NCI-H748 (cell line): ENCODE measurements around the gene L3MBTL1.

Source experiments
- DNase-seq: peaks from one replicate; lab custom pipeline; 2025; ENCODE audit not compliant: unreplicated experiment; lab: John Stamatoyannopoulos, UW

The L3MBTL1 gene

GRCh38 chr20:43558412-43559146 lies 51.1 kb downstream of the L3MBTL1 start, which contains the start of gene SGK2:
Gene SGK2 (plus strand): TSS chr20:43559027. CDS start chr20:43566496, 7,469 bp downstream.
- DNase-seq: no peak

DNA sequence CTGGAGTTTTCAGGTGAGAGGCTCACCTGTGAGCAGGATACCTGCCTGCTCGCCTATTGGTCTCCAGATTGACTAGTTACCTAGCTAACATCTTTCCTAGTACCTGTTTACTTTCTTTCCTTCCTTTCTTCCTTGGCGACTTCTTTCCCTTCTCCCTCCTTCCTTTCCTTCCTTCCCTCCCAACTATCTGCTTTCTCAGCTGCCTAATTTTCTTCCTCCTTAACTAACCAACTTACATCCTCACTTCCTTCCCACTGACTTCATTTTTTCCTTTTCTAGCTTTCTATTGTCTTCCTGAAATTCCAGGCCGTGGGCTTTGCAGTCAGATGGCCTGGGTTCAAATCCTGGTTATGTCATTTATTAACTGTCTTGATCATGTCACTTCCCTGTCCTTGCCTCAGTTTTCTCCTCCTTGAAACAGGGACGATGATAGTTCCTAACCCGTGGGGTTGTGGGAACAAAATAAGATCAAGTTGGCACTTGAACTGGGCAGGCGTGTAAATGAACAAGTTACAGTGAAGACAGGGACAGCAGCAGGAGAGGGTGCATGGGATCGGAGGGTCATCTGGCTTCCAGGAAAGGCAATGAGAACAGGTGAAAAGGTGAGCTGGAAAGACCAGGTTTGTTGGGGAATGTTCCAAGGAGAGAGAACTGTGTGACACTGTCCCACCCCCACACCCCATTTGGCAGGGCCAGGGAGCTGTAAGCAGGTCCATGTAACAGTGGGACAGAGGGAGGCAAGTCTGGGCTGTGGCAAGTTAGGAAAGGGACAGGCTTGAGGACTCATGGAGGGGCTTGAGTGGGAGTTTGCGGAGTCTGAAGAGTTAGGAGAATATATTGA lies 51.9 kb downstream of the L3MBTL1 start:
- no peak for DNase-seq

GRCh38 chr20:43560974-43561373 lies 53.5 kb downstream of the L3MBTL1 start:
- no peak for DNase-seq

- DNase-seq: no peak
Measured at GRCh38 chr20:43563429-43563828, 55.9 kb downstream of the L3MBTL1 start.

DNA sequence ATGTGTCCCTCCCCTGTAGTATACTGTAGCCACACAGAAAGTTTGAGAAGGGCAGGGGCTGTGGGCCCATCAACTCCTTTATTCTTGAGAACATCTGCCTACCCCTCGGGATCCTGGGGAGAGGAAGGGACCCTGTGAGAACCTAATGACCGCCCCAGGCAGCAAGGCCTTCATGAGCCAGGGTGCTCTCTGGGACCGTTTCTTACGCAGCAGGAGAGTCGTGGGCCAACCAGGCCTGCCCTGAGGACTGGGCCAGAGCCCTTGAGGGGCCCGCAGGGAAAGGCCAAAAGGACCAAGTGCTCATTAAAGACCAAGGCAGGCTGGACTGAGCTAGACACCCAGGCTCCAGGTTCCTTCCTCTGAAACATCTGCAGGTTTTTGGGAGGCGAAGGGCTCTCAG lies 56.5 kb downstream of the L3MBTL1 start:
- DNase-seq: no peak

GRCh38 chr20:43564455-43564854 lies 57.0 kb downstream of the L3MBTL1 start:
- DNase-seq: no peak

GRCh38 chr20:43564993-43565757 lies 57.7 kb downstream of the L3MBTL1 start:
- DNase-seq: no peak

GRCh38 chr20:43565758-43566104 lies 58.2 kb downstream of the L3MBTL1 start:
- DNase-seq: no peak

- no peak for DNase-seq
Measured at GRCh38 chr20:43567477-43567876, 60.0 kb downstream of the L3MBTL1 start.

GRCh38 chr20:43568706-43569105 lies 61.2 kb downstream of the L3MBTL1 start:
- no peak for DNase-seq

DNA sequence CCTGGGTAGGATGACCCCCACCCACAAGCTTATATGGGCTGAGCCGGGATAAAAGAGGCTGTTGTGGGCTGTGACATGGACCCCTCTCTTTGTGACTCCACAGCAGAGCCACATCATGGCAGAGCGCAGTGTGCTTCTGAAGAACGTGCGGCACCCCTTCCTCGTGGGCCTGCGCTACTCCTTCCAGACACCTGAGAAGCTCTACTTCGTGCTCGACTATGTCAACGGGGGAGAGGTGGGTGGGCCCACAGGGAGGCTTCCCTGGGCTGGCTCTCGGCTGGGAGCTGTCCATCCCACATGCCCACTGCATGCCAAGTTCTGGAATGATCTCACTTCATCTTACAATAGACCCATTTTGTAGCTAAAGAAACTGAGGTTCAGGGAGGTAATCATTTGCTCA lies 61.8 kb downstream of the L3MBTL1 start:
- DNase-seq: no peak

DNA sequence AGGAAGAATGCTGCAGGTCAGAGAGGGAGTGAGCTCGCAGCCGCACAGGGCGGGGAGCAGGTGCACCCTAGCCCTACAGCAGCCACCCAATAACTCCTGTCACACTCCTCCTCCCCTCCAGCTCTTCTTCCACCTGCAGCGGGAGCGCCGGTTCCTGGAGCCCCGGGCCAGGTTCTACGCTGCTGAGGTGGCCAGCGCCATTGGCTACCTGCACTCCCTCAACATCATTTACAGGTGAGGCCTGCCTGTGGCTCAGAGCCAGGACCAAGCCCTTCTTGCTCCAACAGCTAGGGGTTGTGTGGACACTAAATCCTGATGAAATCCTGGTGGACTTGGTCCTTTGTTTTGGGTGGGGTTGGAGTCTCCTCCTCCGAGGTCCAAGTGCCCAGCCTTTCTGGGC lies 63.0 kb downstream of the L3MBTL1 start:
- no peak for DNase-seq

DNA sequence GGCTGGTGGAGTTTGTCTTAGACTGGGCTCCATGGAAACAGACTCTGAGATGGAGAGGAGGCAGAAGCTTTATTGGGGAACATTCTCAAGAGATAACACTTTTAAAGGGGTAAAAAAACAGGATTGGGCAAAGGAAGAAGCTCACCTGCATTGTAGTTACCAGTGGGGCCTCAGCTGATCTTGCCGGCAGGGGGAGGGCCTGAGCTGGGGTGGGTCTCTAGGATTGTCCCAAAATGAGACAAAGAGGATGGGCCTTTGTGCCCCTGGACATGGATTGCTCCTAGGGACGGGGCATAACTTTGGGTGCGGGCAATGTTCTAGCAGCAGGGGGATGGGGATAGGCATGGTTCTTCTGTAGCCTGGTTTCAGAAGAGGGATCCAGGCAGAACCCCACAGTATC lies 63.8 kb downstream of the L3MBTL1 start:
- DNase-seq: no peak

DNA sequence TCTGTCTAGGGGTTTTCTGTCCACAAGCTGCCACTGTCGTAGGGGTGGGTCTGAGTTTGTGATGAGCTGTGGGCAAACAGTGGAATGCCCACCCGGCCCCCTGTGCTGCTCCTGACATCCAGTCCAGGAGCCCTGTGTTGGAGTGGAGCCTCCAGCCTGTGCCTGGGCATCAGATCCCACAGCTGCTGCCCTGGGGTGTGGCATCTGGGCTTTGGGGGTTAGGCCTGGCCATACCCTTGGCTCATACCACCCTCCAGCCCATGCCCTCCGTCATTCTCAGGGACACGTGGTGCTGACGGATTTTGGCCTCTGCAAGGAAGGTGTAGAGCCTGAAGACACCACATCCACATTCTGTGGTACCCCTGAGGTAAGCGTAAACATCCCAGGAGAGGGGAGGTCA lies 64.3 kb downstream of the L3MBTL1 start:
- no peak for DNase-seq

GRCh38 chr20:43572891-43573290 lies 65.4 kb downstream of the L3MBTL1 start:
- DNase-seq: no peak

- no peak for DNase-seq
Measured at GRCh38 chr20:43576108-43576507, 68.6 kb downstream of the L3MBTL1 start.

DNA sequence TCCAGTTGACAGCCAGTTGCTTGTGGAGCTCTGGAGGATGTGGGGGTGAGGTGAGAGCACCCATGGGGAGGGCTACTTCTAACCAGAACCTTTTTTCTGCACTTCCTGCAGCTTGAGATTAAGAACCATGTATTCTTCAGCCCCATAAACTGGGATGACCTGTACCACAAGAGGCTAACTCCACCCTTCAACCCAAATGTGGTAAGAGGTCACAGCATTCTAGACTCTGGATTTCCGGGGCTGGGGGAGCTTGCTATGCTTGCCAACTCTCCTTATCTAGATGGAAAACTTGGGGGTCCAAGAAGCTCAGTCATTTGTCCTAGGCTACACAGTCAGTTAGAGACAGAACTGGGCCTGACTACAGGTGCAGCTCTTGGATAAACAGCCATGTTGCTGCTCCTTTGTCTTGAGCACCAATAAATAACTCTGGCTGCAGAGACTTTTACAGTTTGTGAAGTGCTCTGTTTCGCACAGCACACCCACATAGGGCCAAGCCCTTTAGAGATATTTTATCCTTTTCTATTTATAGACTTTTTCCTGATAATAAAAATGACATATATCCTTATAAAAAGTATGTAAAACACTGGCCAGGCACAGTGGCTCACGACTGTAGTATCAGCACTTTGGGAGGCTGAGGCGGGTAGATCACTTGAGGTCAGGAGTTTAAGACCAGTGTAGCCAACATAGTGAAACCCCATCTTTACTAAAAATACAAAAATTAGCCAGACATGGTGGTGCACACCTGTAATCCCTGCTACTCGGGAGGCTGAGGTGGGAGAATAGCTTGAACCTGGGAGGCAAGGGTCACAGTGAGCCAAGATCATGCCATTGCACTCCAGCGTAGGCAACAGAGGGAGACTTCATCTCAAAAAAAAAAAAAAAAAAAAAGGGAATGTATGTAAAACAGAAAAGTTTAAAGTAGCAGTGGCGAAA lies 72.6 kb downstream of the L3MBTL1 start:
- DNase-seq: no peak

GRCh38 chr20:43583133-43583864 lies 75.8 kb downstream of the L3MBTL1 start:
- no peak for DNase-seq

DNA sequence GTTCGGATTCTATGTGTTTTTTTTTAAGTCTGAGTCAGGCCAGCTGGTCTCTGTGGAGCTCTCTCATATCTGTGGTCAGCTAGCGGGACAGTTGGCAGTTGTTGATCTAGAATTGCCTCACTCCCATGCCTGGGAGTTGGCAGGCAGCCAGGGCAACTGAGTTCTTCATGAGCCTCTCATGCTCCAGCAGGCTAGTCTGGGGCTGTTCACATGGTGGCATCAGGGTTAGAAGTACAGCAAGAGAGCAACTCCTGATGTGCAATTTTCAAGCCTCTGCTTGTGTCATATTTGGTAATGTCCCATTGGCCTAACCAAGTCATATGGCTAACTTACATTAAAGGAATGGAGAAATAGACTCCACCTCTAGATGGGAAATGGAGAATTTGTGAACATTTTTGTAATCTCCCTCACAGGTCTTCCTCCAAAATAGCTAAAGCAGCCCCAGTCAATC lies 76.5 kb downstream of the L3MBTL1 start:
- DNase-seq: no peak
